ENCODE measurements around the gene MYBPC1. TPM values are rescaled to one million over a fixed set of nuclear protein-coding genes. Genes with fewer than 3 reads are reported as not detected.
A peak's percentile ranks its signal among the peaks of the same experiment; 100 is the strongest.

The MYBPC1 gene
- total RNA-seq, 4 donors from 2014 or later, result 2,958 to 5,874 (median 4,932) TPM

GRCh38 chr12:101563212-101563611, 31.6 kb upstream of the MYBPC1 start:
- no peak overlapping the region for H3K4me3 ChIP-seq
- ATAC-seq (no peak), DNase-seq (no peak)
- H3K9me3 ChIP-seq, result no peaks in the 10 kb centered on the region
- H3K4me1 ChIP-seq, result peaks cover 22 to 40% of the 10 kb centered on the region in 2 donors
- H3K27ac ChIP-seq, result peak overlapping the region; percentile 77 to 94 (median 84)
- in situ Hi-C loops (cut with MboI; ENCODE audit: low sequenced_read_pairs in 4 of 4), result no loop called here
- TF ChIP-seq POLR2A (IDR thresholded peaks at IDR 0.05) (no peak), CTCF (IDR thresholded peaks at IDR 0.05 in 4 of 5, conservative IDR thresholded peaks at IDR 0.05 in 1 of 5) (no peak)
- intact Hi-C loops (cut with DNase I; ENCODE audit: low total_unique reads), result no loop called here
- no peaks in the 10 kb centered on the region for H3K27me3 ChIP-seq
- no peaks in the 10 kb centered on the region for H3K36me3 ChIP-seq

DNA sequence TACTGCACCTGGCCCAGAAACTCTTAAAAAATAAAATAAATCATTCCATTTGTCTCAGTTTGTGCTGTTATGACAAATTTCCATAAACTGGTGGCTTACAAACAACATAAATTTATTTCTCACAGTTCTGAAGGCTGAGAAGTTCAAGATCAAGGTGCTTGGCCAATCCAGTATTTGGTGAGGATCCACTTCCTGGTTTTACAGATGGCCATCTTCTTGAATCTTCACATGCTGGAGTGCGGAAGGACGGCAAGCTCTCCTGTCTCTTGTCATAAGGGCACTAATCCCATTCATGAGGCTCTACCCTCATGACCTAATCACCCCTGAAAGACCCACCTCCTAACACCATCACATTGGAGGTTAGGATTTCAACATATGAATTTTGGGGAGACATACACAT, 29.9 kb upstream of the MYBPC1 start:
- no peak for ATAC-seq
- H3K4me3 ChIP-seq, result no peak overlapping the region
- intact Hi-C loops (cut with DNase I; ENCODE audit: low total_unique reads), result no loop called here
- H3K27me3 ChIP-seq, result no peaks in the 10 kb centered on the region
- TF ChIP-seq CTCF (IDR thresholded peaks at IDR 0.05 in 4 of 5, conservative IDR thresholded peaks at IDR 0.05 in 1 of 5), result no peak
- no peak for TF ChIP-seq POLR2A (IDR thresholded peaks at IDR 0.05)
- peaks cover 34 to 52% of the 10 kb centered on the region in 2 donors for H3K4me1 ChIP-seq
- no peak for DNase-seq
- in situ Hi-C loops (cut with MboI; ENCODE audit: low sequenced_read_pairs in 4 of 4), result no loop called here
- no peaks in the 10 kb centered on the region for H3K36me3 ChIP-seq
- H3K9me3 ChIP-seq, result no peaks in the 10 kb centered on the region
- H3K27ac ChIP-seq, result peak overlapping the region in 3 of 4 donors; percentile 84 to 94 (median 89)

- TF ChIP-seq POLR2A (IDR thresholded peaks at IDR 0.05) (no peak), CTCF (IDR thresholded peaks at IDR 0.05 in 4 of 5, conservative IDR thresholded peaks at IDR 0.05 in 1 of 5) (no peak)
- Histone ChIP-seq H3K36me3 (no peaks in the 10 kb centered on the region), H3K9me3 (no peaks in the 10 kb centered on the region), H3K27me3 (no peaks in the 10 kb centered on the region), H3K4me3 (no peak overlapping the region), H3K4me1 (peaks cover 48 to 61% of the 10 kb centered on the region in 2 donors), H3K27ac (peak overlapping the region; percentile 84 to 94 (median 89))
- DNase-seq (no peak), ATAC-seq (no peak)
- in situ Hi-C loops (cut with MboI; ENCODE audit: low sequenced_read_pairs in 4 of 4), result no loop called here
- intact Hi-C loops (cut with DNase I; ENCODE audit: low total_unique reads), result loop anchor here (2.0 kb wide), 1 partner anchor 76 kb away; no protein-coding TSS in a partner anchor
Measured at GRCh38 chr12:101566318-101566717, 28.5 kb upstream of the MYBPC1 start.

- Histone ChIP-seq H3K9me3 (no peaks in the 10 kb centered on the region), H3K27ac (peak overlapping the region; percentile 84 to 94 (median 89)), H3K27me3 (no peaks in the 10 kb centered on the region), H3K4me1 (peaks cover 39 to 52% of the 10 kb centered on the region in 2 donors), H3K4me3 (peak overlapping the region; percentile 42 to 53 (median 44)), H3K36me3 (no peaks in the 10 kb centered on the region)
- intact Hi-C loops (cut with DNase I; ENCODE audit: low total_unique reads), result loop anchor here (1.0 to 2.0 kb wide), 5 partner anchors 16 to 129 kb away; partner anchors contain the start of genes CHPT1 and MYBPC1
- DNase-seq (peak; percentile 50 to 67), ATAC-seq (peak; percentile 90 to 93)
- no peak for TF ChIP-seq CTCF (IDR thresholded peaks at IDR 0.05 in 4 of 5, conservative IDR thresholded peaks at IDR 0.05 in 1 of 5)
- TF ChIP-seq POLR2A (IDR thresholded peaks at IDR 0.05), result peak in 1 of 2 donors; percentile 41
- in situ Hi-C loops (cut with MboI; ENCODE audit: low sequenced_read_pairs in 4 of 4), result no loop called here
Measured at GRCh38 chr12:101567918-101568317, 26.9 kb upstream of the MYBPC1 start.

- peaks cover 39 to 46% of the 10 kb centered on the region in 2 donors for H3K4me1 ChIP-seq
- H3K27me3 ChIP-seq, result no peaks in the 10 kb centered on the region
- TF ChIP-seq POLR2A (IDR thresholded peaks at IDR 0.05), result no peak
- TF ChIP-seq CTCF (IDR thresholded peaks at IDR 0.05 in 4 of 5, conservative IDR thresholded peaks at IDR 0.05 in 1 of 5), result peak; percentile 15 to 47 (median 33)
- in situ Hi-C loops (cut with MboI; ENCODE audit: low sequenced_read_pairs in 4 of 4) (no loop called here), intact Hi-C loops (cut with DNase I; ENCODE audit: low total_unique reads) (loop anchor here (5.0 kb wide), 1 partner anchor 187 kb away; no protein-coding TSS in a partner anchor)
- no peak for DNase-seq
- H3K27ac ChIP-seq, result peak overlapping the region; percentile 84 to 94 (median 89)
- ATAC-seq, result peak; percentile 27 to 60
- no peaks in the 10 kb centered on the region for H3K9me3 ChIP-seq
- no peaks in the 10 kb centered on the region for H3K36me3 ChIP-seq
- H3K4me3 ChIP-seq, result peak overlapping the region; percentile 3 to 46 (median 12)
Measured at GRCh38 chr12:101570047-101570446, 24.7 kb upstream of the MYBPC1 start.
